OCI-LY1 (cell line): Measurements from ENCODE around the gene PRKCA.

Experiments used
- H2AFZ ChIP-seq: fragments of 200-600 bp; sonication (generic), shearing (Covaris generic); 2 replicates; pipeline ENCODE4 v1.6.0; 2014; ENCODE audit warnings: antibody characterized with exemption, mild to moderate bottlenecking, low read length
- H3F3A ChIP-seq: fragments of 200-600 bp; sonication (generic), shearing (Covaris generic); 2 replicates; pipeline ENCODE4 v1.6.0; 2014; ENCODE audit warnings: mild to moderate bottlenecking, antibody characterized with exemption, low read length, moderate library complexity; ENCODE audit not compliant: insufficient read depth
- H3K27ac ChIP-seq: fragments of 200-600 bp; sonication (generic); 2 replicates; pipeline ENCODE4 v1.5.1; 2014; ENCODE audit warnings: low read length, mixed run types, mild to moderate bottlenecking, low read depth; ENCODE audit not compliant: poor library complexity, severe bottlenecking
- H3K27me3 ChIP-seq: fragments of 200-600 bp; sonication (generic); 2 replicates; pipeline ENCODE4 v1.6.0; 2014; ENCODE audit warnings: antibody characterized with exemption, mild to moderate bottlenecking, low read length, moderate library complexity; ENCODE audit not compliant: insufficient read depth
- H3K36me3 ChIP-seq: fragments of 200-600 bp; sonication (generic); 2 replicates; pipeline ENCODE4 v1.6.1; 2014; ENCODE audit warnings: mild to moderate bottlenecking, antibody characterized with exemption, low read length, moderate library complexity, mixed read lengths; ENCODE audit not compliant: insufficient read depth
- H3K4me1 ChIP-seq: fragments of 200-600 bp; sonication (generic); 2 replicates; pipeline ENCODE4 v1.5.1; 2014; ENCODE audit warnings: mild to moderate bottlenecking, low read length, moderate library complexity; ENCODE audit not compliant: insufficient read depth, severe bottlenecking
- H3K4me2 ChIP-seq: fragments of 200-600 bp; sonication (generic), shearing (Covaris generic); 2 replicates; pipeline ENCODE4 v1.6.1; 2014; ENCODE audit warnings: low read length
- H3K4me3 ChIP-seq: fragments of 200-600 bp; sonication (generic); 2 replicates; pipeline ENCODE4 v1.5.1; 2014; ENCODE audit warnings: low read length, low read depth, mild to moderate bottlenecking, mixed read lengths; ENCODE audit not compliant: poor library complexity, severe bottlenecking
- H3K79me2 ChIP-seq: fragments of 200-600 bp; shearing (Covaris generic); 2 replicates; pipeline ENCODE4 v1.6.1; 2016; ENCODE audit warnings: mixed run types, low read length, mixed read lengths; ENCODE audit not compliant: insufficient read depth
- H3K9ac ChIP-seq: fragments of 200-600 bp; sonication (generic), shearing (Covaris generic); 2 replicates; pipeline ENCODE4 v1.6.1; 2014; ENCODE audit warnings: mild to moderate bottlenecking, low read length, mixed read lengths
- H3K9me2 ChIP-seq: fragments of 200-600 bp; sonication (generic), shearing (Covaris generic); 2 replicates; pipeline ENCODE4 v1.6.1; 2014; ENCODE audit warnings: low read depth, mild to moderate bottlenecking, low read length, mixed read lengths
- H3K9me3 ChIP-seq: fragments of 200-600 bp; shearing (Covaris generic); 2 replicates; pipeline ENCODE4 v1.6.1; 2014; ENCODE audit warnings: low read length, mixed read lengths
- H4K20me1 ChIP-seq: fragments of 200-600 bp; sonication (generic), shearing (Covaris generic); 2 replicates; pipeline ENCODE4 v1.6.0; 2016; ENCODE audit warnings: mild to moderate bottlenecking, low read length; ENCODE audit not compliant: insufficient read depth
- EZH2 ChIP-seq: fragments of 200-600 bp; sonication (generic), shearing (Covaris generic); IDR thresholded peaks from 2 replicates; pipeline ENCODE4 v1.8.0; 2017; ENCODE audit warnings: borderline replicate concordance, mixed run types, mild to moderate bottlenecking, antibody characterized with exemption, low read length, moderate library complexity, mixed read lengths
- TF ChIP-seq, protein P1 (sequence below): fragments of 200-600 bp; sonication (generic), shearing (Covaris generic); IDR thresholded peaks from 2 replicates; pipeline ENCODE4 v1.5.1; 2017; ENCODE audit warnings: mild to moderate bottlenecking, antibody characterized with exemption, low read length, moderate library complexity, mixed read lengths

PRKCA gene

DNA sequence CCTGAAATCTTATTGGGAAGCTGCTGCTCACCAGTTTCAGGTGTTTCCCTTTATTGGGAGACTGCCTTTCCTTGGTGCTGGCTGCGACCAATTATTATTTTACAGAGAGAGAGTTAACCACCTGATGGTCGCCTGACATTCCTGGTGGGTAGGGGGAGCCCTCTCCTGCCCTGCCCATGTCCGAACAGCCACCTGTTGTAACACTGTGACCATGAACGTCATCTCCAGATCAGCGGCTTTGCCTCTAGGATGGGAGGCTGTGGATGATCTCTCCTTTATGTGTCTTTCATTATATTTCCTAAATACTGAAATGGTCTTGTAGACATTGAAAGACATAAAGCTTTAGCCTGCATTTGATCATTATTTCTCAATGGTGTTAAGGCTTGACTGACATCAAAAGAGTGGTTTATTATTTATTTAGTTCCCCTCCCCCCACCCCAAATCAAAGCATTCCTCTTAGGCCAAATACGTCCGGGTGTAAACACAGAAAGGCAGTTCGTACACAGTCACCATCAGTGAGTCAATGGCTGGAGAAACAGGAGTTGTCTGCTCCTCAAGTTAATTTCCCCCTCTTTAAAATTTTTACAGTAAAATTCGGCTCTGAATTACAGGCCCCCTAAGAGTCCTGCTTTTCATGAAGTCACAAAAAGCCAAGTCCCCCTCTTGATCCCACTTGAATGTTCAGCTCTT, 474.7 kb downstream of the PRKCA start:
- H4K20me1 ChIP-seq: no peaks in the 10 kb centered on the region
- no peak overlapping the region for H3K9ac ChIP-seq
- no peak overlapping the region for H2AFZ ChIP-seq
- H3K9me3 ChIP-seq: no peaks in the 10 kb centered on the region
- H3K79me2 ChIP-seq: no peaks in the 10 kb centered on the region
- H3K36me3 ChIP-seq: 0 out of 2 replicates have a peak, but pooled peaks cover 3% of the 10 kb centered on the region
- no peaks in the 10 kb centered on the region for H3F3A ChIP-seq
- peaks cover 62% of the 10 kb centered on the region for H3K4me1 ChIP-seq
- H3K9me2 ChIP-seq: no peaks in the 10 kb centered on the region
- H3K4me2 ChIP-seq: no peak overlapping the region; the same call in 1 of the 2 replicates
- no peak overlapping the region for H3K4me3 ChIP-seq
- H3K27ac ChIP-seq: peak overlapping the region; percentile 94
- no peak for TF ChIP-seq EZH2
- TF ChIP-seq, protein P1, sequence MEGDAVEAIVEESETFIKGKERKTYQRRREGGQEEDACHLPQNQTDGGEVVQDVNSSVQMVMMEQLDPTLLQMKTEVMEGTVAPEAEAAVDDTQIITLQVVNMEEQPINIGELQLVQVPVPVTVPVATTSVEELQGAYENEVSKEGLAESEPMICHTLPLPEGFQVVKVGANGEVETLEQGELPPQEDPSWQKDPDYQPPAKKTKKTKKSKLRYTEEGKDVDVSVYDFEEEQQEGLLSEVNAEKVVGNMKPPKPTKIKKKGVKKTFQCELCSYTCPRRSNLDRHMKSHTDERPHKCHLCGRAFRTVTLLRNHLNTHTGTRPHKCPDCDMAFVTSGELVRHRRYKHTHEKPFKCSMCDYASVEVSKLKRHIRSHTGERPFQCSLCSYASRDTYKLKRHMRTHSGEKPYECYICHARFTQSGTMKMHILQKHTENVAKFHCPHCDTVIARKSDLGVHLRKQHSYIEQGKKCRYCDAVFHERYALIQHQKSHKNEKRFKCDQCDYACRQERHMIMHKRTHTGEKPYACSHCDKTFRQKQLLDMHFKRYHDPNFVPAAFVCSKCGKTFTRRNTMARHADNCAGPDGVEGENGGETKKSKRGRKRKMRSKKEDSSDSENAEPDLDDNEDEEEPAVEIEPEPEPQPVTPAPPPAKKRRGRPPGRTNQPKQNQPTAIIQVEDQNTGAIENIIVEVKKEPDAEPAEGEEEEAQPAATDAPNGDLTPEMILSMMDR: no peak
- H3K27me3 ChIP-seq: no peaks in the 10 kb centered on the region

DNA sequence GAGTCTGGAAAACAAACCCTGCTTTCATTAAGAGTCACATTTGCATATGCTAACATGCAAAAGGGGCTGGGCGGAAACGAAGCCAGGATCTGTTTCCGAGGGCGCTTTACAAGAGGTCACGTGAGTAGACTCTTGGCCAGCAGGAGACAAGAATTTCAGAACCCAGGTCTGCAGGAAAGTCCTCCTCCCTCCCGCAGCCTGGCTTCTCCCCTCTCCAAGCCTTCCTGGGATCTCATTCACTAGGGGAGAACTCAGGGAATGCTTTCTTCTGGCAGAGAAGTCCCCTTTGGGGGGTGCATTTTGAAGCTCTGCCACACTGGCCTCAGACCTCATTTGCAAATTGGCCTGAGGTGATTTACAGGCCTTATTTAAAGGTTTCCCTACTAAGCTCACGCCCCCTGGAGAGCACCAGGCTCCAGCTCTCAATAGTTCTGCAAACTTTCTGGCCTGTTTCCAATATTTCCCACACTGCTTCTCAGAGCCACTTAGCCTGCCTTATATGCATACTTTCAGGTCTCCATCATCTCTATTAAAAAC, 475.3 kb downstream of the PRKCA start:
- TF ChIP-seq EZH2: no peak
- TF ChIP-seq, protein P1: no peak
- no peaks in the 10 kb centered on the region for H4K20me1 ChIP-seq
- no peaks in the 10 kb centered on the region for H3K27me3 ChIP-seq
- H3K79me2 ChIP-seq: no peaks in the 10 kb centered on the region
- H3K9ac ChIP-seq: no peak overlapping the region
- H3K9me3 ChIP-seq: no peaks in the 10 kb centered on the region
- H3K9me2 ChIP-seq: no peaks in the 10 kb centered on the region
- no peak overlapping the region for H2AFZ ChIP-seq
- no peaks in the 10 kb centered on the region for H3F3A ChIP-seq
- H3K36me3 ChIP-seq: 0 out of 2 replicates have a peak, but pooled peaks cover 3% of the 10 kb centered on the region
- H3K4me1 ChIP-seq: peaks cover 62% of the 10 kb centered on the region
- no peak overlapping the region for H3K4me3 ChIP-seq
- no peak overlapping the region; the same call in 1 of the 2 replicates for H3K4me2 ChIP-seq
- peak overlapping the region; percentile 94 for H3K27ac ChIP-seq

DNA sequence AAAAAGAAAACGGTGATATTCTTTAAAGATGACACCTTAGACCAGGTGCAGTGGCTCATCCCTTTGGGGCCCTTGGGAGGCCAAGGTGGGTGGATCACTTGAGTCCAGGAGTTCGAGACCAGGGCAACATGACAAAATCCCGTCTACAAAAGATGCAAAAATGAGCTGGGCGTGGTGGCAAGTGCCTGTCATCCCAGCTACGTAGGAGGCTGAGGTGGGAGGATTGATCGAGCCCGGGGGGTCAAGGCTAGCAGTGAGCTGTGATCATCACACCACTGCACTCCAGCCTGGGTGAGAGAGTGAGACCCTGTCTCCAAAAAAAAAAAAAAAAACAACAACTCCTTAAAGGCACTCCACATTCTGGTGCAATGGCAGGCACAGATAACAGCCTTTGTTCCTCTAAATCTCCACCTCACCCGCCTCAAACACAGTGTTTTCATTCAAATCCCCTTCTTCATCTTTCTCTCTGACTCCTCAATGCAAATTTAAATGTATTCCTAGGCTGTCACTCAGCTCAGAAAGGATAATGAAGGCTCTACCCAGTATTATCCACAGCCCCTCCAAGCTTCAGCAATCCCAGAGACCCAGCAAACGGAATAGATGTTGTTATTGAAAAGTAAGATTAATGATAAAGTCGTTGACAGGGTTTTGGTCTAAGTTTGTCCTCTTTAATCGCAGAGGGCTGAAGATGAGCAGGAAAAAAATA, 476.3 kb downstream of the PRKCA start:
- Histone ChIP-seq H3F3A (no peaks in the 10 kb centered on the region), H3K36me3 (0 out of 2 replicates have a peak, but pooled peaks cover 3% of the 10 kb centered on the region), H3K4me2 (no peak overlapping the region), H3K27me3 (no peaks in the 10 kb centered on the region), H3K79me2 (no peaks in the 10 kb centered on the region), H4K20me1 (no peaks in the 10 kb centered on the region), H3K9me2 (no peaks in the 10 kb centered on the region), H3K9ac (no peak overlapping the region), H3K9me3 (no peaks in the 10 kb centered on the region), H3K27ac (peak overlapping the region; percentile 50), H2AFZ (no peak overlapping the region), H3K4me3 (no peak overlapping the region), H3K4me1 (peaks cover 58% of the 10 kb centered on the region)
- TF ChIP-seq, protein P1: no peak
- no peak for TF ChIP-seq EZH2
